BLaER1 (cell line): ENCODE measurements around the gene CIT.

Source experiments
- H3K27ac ChIP-seq: shearing (Covaris generic); formaldehyde crosslinking; 2 replicates; pipeline ENCODE4 v1.8.1; 2022
- H3K27me3 ChIP-seq: shearing (Covaris generic); formaldehyde crosslinking; 2 replicates; pipeline ENCODE4 v1.8.1; 2022
- H3K36me3 ChIP-seq: shearing (Covaris generic); formaldehyde crosslinking; 2 replicates; pipeline ENCODE4 v1.8.1; 2022
- H3K4me1 ChIP-seq: shearing (Covaris generic); formaldehyde crosslinking; 2 replicates; pipeline ENCODE4 v1.8.1; 2022
- H3K4me2 ChIP-seq: shearing (Covaris generic); formaldehyde crosslinking; 2 replicates; pipeline ENCODE4 v1.8.1; 2022
- H3K4me3 ChIP-seq: shearing (Covaris generic); formaldehyde crosslinking; 2 replicates; pipeline ENCODE4 v1.8.1; 2022
- H3K9ac ChIP-seq: shearing (Covaris generic); formaldehyde crosslinking; 2 replicates; pipeline ENCODE4 v1.8.1; 2022
- H3K9me3 ChIP-seq: shearing (Covaris generic); formaldehyde crosslinking; 2 replicates; pipeline ENCODE4 v1.8.1; 2022
- H4K20me1 ChIP-seq: shearing (Covaris generic); formaldehyde crosslinking; 2 replicates; pipeline ENCODE4 v1.8.1; 2022
- Cebpa-rat ChIP-seq: shearing (Covaris generic); IDR thresholded peaks from 2 replicates; pipeline ENCODE4 v1.8.1; 2022

CIT gene

DNA sequence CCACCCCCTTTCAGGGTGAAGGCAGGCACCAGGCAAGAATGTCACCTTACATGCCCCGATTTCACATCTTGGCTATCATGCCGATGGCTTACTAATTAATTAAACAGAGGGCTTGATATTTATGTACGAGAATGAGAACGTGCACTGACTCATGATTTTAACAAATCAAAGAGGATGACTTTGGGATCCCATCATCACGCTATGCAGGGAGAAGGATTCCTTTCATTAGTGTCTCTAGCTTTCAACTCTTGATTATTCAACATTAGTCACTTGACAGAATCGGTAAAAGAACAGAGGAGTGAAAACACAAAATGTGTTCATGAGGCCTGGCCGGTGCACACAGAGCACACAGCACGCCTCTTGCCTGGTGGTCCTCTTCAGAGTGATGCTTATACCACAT is 128.6 kb downstream of the CIT start:
- H3K9me3 ChIP-seq: peaks cover 33% of the 10 kb centered on the region
- H3K4me2 ChIP-seq: no peak overlapping the region
- no peak overlapping the region for H3K4me3 ChIP-seq
- no peaks in the 10 kb centered on the region for H3K27me3 ChIP-seq
- TF ChIP-seq Cebpa-rat: no peak
- H3K4me1 ChIP-seq: no peaks in the 10 kb centered on the region
- no peak overlapping the region for H3K27ac ChIP-seq
- H3K36me3 ChIP-seq: peaks cover 97% of the 10 kb centered on the region
- H3K9ac ChIP-seq: no peak overlapping the region
- H4K20me1 ChIP-seq: no peaks in the 10 kb centered on the region

DNA sequence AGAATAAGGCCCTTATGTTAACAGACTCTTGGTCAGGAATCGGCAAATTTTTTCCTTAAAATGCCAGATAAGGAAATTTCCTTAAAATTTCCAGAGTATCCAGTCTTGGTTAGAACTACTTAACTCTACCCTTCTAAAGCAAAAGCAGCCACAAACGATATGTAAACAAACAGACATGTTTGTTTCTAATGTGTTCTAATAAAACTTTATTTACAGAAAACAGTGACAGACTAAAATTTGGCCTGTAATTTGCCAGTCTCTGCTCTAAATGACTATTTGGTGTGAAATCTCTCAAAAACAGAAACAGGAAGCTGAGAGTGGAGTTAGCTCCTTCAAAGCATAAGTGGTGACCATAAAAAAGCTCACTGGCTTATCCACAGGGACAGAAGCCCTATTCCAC is 131.0 kb downstream of the CIT start:
- Histone ChIP-seq H3K9me3 (peaks cover 33% of the 10 kb centered on the region), H3K9ac (no peak overlapping the region), H3K36me3 (peaks cover 99% of the 10 kb centered on the region), H3K4me2 (no peak overlapping the region), H3K27ac (no peak overlapping the region), H3K27me3 (no peaks in the 10 kb centered on the region), H3K4me1 (no peaks in the 10 kb centered on the region), H4K20me1 (no peaks in the 10 kb centered on the region), H3K4me3 (no peak overlapping the region)
- TF ChIP-seq Cebpa-rat: no peak

DNA sequence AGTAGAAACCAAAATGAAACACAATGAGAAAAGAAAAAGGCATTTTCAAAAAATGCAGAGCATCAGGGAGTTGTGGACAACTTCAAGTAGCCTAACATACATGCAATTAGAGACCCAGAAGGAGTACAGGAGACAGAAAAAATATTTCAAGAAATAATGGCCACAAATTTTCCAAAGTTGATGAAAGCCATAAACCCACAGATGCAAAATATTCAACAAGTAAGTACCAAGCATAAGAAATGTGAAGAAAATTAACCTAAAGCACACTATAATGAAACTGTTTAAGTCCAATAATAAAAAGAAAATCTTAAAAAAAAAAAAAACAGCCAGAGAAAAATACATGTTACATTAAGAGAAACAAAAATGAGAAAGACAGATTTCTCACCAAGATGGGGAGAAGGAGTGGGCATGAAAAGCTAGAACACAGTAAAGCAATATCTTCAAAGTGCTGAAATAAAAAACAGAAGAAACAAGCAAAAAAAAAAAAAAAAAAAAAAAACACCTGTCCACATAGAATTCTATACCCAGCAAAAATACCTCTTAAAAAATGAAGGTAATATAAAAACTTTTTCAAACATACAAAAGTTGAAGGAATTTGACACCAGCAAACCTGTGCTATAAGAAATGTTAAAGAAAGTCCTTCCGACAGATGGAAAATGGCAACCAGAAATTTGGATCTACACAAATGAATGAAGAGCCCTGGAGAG is 132.1 kb downstream of the CIT start:
- Histone ChIP-seq H4K20me1 (no peaks in the 10 kb centered on the region), H3K4me3 (no peak overlapping the region), H3K36me3 (peaks cover 95% of the 10 kb centered on the region), H3K9me3 (peaks cover 33% of the 10 kb centered on the region), H3K4me1 (no peaks in the 10 kb centered on the region), H3K27ac (no peak overlapping the region), H3K27me3 (no peaks in the 10 kb centered on the region), H3K9ac (no peak overlapping the region), H3K4me2 (no peak overlapping the region)
- no peak for TF ChIP-seq Cebpa-rat

DNA sequence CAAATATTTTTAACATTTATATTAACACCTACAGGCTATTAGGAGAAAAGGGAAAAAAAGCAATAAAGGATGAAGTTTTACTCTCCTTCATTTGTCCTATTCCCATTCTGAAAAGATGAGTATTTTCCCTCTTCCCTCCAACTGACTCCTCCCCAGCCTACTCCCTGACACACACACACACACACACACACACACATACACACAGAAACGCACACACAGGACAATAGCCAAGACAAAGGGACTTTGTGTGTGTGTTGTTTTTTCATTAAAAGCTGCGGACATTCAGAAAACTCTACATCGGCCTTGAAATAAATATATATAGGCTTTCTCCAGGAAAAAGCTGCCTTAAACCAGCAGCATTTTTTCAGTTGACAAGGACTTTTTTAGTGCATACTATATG is 134.4 kb downstream of the CIT start:
- Histone ChIP-seq H3K9ac (no peak overlapping the region), H3K9me3 (peaks cover 33% of the 10 kb centered on the region), H3K4me3 (no peak overlapping the region), H3K27ac (no peak overlapping the region), H3K27me3 (no peaks in the 10 kb centered on the region), H4K20me1 (no peaks in the 10 kb centered on the region), H3K4me1 (no peaks in the 10 kb centered on the region), H3K36me3 (peaks cover 93% of the 10 kb centered on the region), H3K4me2 (no peak overlapping the region)
- no peak for TF ChIP-seq Cebpa-rat

DNA sequence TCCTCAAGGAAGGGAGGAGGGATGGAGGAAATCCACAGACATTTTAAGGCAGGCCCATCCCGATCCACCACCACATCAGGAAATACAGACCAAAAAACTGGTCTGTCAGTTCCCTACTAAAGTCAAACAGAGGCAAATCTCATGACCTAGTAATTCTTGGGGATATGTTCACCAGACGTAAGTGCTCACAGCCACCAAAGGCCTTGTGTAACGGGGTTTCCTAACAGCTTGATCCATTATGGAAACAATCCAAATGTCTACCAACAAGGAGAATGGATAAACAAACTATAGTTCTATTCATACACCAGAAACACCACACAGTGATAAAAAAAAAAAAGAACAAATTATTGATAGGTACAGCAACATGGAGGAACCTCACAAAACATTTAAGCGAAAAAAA is 136.3 kb downstream of the CIT start:
- H3K27ac ChIP-seq: no peak overlapping the region
- H3K36me3 ChIP-seq: peaks cover 83% of the 10 kb centered on the region

DNA sequence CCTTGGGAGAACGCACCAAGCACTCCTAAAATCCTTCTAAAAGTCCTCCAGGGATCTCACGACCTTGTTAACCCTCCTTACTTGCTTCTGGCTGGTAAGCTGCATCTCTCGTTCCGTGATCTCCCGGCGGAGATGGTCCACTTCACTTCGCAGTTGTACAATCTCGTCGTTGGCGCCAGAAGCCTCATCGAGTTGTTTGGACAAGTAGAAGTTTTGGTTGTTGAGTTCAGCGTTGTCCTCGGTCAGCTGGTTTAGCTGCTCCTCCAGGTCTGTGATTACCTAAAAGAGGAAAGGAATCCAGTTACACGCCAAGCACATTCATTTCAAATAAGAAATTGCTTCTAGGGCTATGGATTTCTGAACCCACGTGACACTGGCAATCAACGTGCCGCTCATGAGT is 142.0 kb downstream of the CIT start:
- H3K36me3 ChIP-seq: peaks cover 84% of the 10 kb centered on the region
- no peak overlapping the region for H3K4me2 ChIP-seq
- H4K20me1 ChIP-seq: no peaks in the 10 kb centered on the region
- H3K27me3 ChIP-seq: no peaks in the 10 kb centered on the region
- no peaks in the 10 kb centered on the region for H3K4me1 ChIP-seq
- no peak overlapping the region for H3K9ac ChIP-seq
- H3K4me3 ChIP-seq: no peak overlapping the region
- H3K27ac ChIP-seq: no peak overlapping the region
- H3K9me3 ChIP-seq: no peaks in the 10 kb centered on the region
- no peak for TF ChIP-seq Cebpa-rat

More for the DNA sequence above, 136.3 kb downstream of the CIT start:
- Histone ChIP-seq H4K20me1 (no peaks in the 10 kb centered on the region), H3K4me3 (no peak overlapping the region), H3K4me1 (no peaks in the 10 kb centered on the region), H3K9ac (no peak overlapping the region), H3K27me3 (no peaks in the 10 kb centered on the region), H3K9me3 (peaks cover 20% of the 10 kb centered on the region), H3K4me2 (no peak overlapping the region)
- no peak for TF ChIP-seq Cebpa-rat

DNA sequence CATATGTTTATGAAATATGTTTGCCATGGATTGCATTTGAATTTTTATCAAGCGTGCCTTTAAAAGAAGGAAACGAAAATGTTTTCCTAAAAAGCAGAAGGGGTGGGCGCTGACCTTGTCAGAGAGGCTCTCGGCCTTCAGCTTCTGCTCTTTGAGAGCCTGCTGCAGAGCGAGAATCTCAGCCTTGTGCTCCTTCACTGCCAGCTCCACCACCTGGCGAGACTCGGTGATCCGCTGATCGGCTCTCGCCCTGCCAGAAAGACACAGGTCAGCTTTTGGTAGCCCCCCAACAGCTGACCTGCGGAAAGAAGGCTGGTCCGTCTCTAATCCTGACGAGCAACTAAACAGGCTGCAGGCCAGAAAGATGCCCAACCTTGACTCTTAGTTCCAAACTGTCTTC is 146.7 kb downstream of the CIT start:
- no peak for TF ChIP-seq Cebpa-rat
- Histone ChIP-seq H4K20me1 (no peaks in the 10 kb centered on the region), H3K36me3 (peaks cover 89% of the 10 kb centered on the region), H3K9me3 (no peaks in the 10 kb centered on the region), H3K27me3 (no peaks in the 10 kb centered on the region), H3K4me3 (no peak overlapping the region), H3K4me1 (no peaks in the 10 kb centered on the region), H3K4me2 (no peak overlapping the region), H3K9ac (no peak overlapping the region), H3K27ac (no peak overlapping the region)

DNA sequence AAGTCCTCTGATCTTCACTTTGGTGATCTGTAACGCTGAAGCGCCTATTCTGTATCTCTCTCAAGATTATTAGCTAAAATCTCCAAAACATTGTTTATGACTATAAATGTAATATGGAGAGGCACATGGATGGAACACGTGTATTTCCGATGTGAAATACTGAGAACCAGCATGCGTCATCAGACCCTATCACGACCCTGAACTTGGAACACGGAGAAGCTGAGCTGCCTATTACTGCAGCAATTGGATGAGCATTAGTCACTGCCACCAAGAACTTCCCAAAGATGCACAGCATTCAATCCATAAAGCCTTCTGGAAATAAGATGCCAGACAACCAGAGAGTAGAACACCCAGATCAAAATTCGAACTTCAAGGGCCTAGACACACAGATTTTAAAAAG is 147.2 kb downstream of the CIT start:
- Histone ChIP-seq H3K4me2 (no peak overlapping the region), H3K36me3 (peaks cover 86% of the 10 kb centered on the region), H3K27ac (no peak overlapping the region), H4K20me1 (no peaks in the 10 kb centered on the region), H3K9me3 (no peaks in the 10 kb centered on the region), H3K4me1 (no peaks in the 10 kb centered on the region), H3K27me3 (no peaks in the 10 kb centered on the region), H3K4me3 (no peak overlapping the region), H3K9ac (no peak overlapping the region)
- TF ChIP-seq Cebpa-rat: no peak

DNA sequence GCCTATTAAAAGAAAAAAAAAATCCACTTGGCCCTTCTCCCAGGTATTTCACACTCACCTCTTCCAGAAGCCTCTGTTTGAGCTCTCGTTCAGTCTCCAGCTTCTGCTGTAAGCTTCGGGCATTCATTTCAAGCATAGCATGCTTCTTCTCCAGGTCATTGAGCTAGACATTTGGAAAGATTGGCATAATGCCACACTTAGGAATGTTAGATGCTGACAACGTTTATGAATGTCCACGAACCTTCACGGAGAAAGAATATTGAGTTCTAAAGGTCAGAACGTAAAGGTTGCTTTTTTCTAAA is 148.7 kb downstream of the CIT start:
- Histone ChIP-seq H3K27ac (no peak overlapping the region), H4K20me1 (no peaks in the 10 kb centered on the region), H3K36me3 (peaks cover 77% of the 10 kb centered on the region), H3K9ac (no peak overlapping the region), H3K27me3 (no peaks in the 10 kb centered on the region), H3K9me3 (no peaks in the 10 kb centered on the region), H3K4me2 (no peak overlapping the region), H3K4me3 (no peak overlapping the region), H3K4me1 (no peaks in the 10 kb centered on the region)
- TF ChIP-seq Cebpa-rat: no peak

DNA sequence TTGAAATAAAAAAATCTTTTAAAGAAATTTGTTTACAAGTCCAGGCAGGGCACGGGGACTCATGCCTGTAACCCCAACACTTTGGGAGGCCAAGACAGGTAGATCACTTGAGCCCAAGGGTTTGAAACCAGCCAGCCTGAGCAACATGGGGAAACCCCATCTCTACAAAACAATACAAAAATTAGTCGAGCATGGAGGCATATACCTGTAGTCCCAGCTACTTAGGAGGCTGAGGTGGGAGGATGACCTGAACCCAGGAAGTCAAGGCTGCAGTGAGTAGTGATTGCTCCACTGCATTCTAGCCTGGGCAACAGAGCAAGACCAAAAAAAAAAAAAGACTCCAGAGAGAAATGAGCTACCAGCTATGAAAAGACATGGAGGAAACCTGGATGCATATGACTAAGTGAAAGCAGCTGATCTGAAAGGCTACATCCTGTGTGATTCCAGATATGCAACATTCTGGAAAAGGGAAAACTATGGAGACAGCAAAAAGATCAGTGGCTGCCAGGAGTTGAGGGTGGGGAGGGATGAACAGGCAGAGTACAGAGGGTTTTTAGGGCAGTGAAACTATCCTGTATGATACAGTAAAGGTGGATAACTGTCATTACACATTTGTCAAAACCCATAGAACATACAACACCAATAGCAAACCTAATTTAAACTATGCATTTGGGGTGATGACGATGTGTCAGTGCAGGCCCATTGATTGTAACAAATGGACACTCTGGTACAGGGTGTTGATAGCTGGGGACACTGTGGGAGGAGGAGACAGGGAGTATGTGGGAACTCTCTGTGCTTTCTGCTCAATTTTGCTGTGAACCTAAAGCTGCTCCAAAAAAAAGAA is 149.3 kb downstream of the CIT start:
- Histone ChIP-seq H3K4me3 (no peak overlapping the region), H3K27ac (no peak overlapping the region), H3K9ac (no peak overlapping the region), H3K36me3 (peaks cover 76% of the 10 kb centered on the region), H3K4me1 (no peaks in the 10 kb centered on the region), H3K4me2 (no peak overlapping the region), H4K20me1 (no peaks in the 10 kb centered on the region), H3K9me3 (no peaks in the 10 kb centered on the region), H3K27me3 (no peaks in the 10 kb centered on the region)
- no peak for TF ChIP-seq Cebpa-rat
